HG03432 (cell line): ENCODE results near the gene LATS2.

Source experiments
- ATAC-seq: cut with Tn5 transposase; IDR thresholded peaks from one replicate; pipeline ENCODE4 v1.9.1; 2021; ENCODE audit warnings: mild to moderate bottlenecking, moderate library complexity; ENCODE audit not compliant: unreplicated experiment

Gene LATS2

DNA sequence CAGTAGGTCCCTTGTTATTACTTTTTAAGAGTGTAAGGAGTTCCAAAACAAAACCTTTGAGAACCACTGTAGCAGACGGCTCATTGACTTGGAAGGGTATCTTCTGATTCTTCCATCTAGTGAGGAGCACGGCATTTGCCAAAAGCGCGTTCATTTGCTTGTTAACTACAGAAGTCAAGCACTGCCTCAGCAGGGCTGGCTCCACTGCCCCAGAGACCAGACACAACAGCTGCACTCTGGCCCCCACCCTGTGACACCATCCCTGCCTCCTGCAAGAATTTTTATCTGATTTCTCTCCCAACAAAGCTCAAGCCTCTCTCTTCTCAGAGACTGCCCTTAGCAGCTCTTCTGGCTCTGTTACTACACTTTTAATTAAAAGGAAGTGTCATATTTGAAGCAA, 138.1 kb downstream of the LATS2 start:
- no peak for ATAC-seq
